Esophagus muscularis mucosa (tissue), 4 donors: ENCODE results near the gene N4BP2L1. TPM values are rescaled to one million over a fixed set of nuclear protein-coding genes. Genes with fewer than 3 reads are reported as not detected.

Experiments
- DNase-seq: peaks from one replicate; pipeline ENCODE4 v3.0.0-alpha.2; 2017; ENCODE audit errors: extremely low spot score
- H3K27ac ChIP-seq, 4 donors: fragments of 200-600 bp; sonication (generic); replicated peaks in 1 of 4; 1 replicate in 3 of 4; 2 replicates in 1 of 4; pipeline ENCODE4 v1.5.1; 2016 to 2019; ENCODE audit warnings: mild to moderate bottlenecking in 1 of 4
- H3K27me3 ChIP-seq, 4 donors: fragments of 200-600 bp; sonication (generic); one replicate each; pipeline versions ENCODE4 v1.5.1 to v1.6.0; 2016 to 2019
- H3K36me3 ChIP-seq, 4 donors: fragments of 200-600 bp; sonication (generic); one replicate each; pipeline ENCODE4 v1.5.1; 2016 to 2019
- H3K4me1 ChIP-seq, 4 donors: fragments of 200-600 bp; sonication (generic); one replicate each; pipeline ENCODE4 v1.5.1; 2016 to 2019
- H3K4me3 ChIP-seq, 4 donors: fragments of 200-600 bp; sonication (generic); 1 replicate in 2 of 4; 2 replicates in 2 of 4; pipeline ENCODE4 v1.5.1; 2016 to 2019; ENCODE audit warnings: mild to moderate bottlenecking in 4 of 4, moderate library complexity in 1 of 4
- H3K9me3 ChIP-seq, 4 donors: fragments of 200-600 bp; sonication (generic); 1 replicate in 3 of 4; 2 replicates in 1 of 4; pipeline ENCODE4 v1.5.1; 2016 to 2019
- CTCF ChIP-seq, 3 experiments: fragments of 200-600 bp in 2 of 3; fragments of 450-650 bp in 1 of 3; sonication (generic) in 2 of 3; IDR thresholded peaks; one replicate each; pipeline ENCODE4 v1.5.1; 2017 to 2019; ENCODE audit warnings: antibody characterized with exemption in 3 of 3, mild to moderate bottlenecking in 2 of 3, moderate library complexity in 1 of 3
- EP300 ChIP-seq: sonication (generic); formaldehyde crosslinking; IDR thresholded peaks from one replicate; pipeline ENCODE4 v1.6.1; 2017; ENCODE audit warnings: antibody characterized with exemption
- POLR2A ChIP-seq: fragments of 450-650 bp; IDR thresholded peaks from one replicate; pipeline ENCODE4 v1.6.1; 2017; ENCODE audit warnings: antibody characterized with exemption, moderate library complexity, mild to moderate bottlenecking, low read depth
- POLR2AphosphoS5 ChIP-seq, 2 donors: sonication (generic); formaldehyde crosslinking; IDR thresholded peaks; one replicate each; pipeline ENCODE4 v1.6.1; 2017; ENCODE audit warnings: antibody characterized with exemption in 2 of 2
- WGBS: methylation state at CpG from one replicate; pipeline ENCODE4 v1.1.5; 2018; 5-methylcytosine and 5-hydroxymethylcytosine counted together
- intact Hi-C: fragments of 100-400 bp; cut with DNase I; formaldehyde crosslinking; loops from one replicate; pipeline ENCODE4 v1.15.1; 2023
- total RNA-seq, 4 donors: library from RNA; depleted of rRNA; stranded (reverse); fragments of >200 nt; gene quantifications; one replicate each; pipeline versions ENCODE4 v1.1.0 to v1.2.1, GENCODE V29; 2016

N4BP2L1 gene
- total RNA-seq, 4 donors from 2014 or later: 9.0 to 19.6 (median 11.6) TPM

- Histone ChIP-seq H3K27me3 (no peaks in the 10 kb centered on the region), H3K4me1 (no peaks in the 10 kb centered on the region), H3K36me3 (no peaks in the 10 kb centered on the region), H3K9me3 (no peaks in the 10 kb centered on the region), H3K4me3 (no peak overlapping the region), H3K27ac (no peak overlapping the region)
- intact Hi-C loops: no loop called here
- 84% methylated on average over 4 of the region's 4 CpGs for WGBS
- TF ChIP-seq CTCF (IDR thresholded peaks at IDR 0.05) (no peak), POLR2AphosphoS5 (IDR thresholded peaks at IDR 0.05) (no peak), EP300 (no peak), POLR2A (no peak)
- no peak for DNase-seq
Measured at GRCh38 chr13:32391101-32391619, 36.8 kb downstream of the N4BP2L1 start.

DNA sequence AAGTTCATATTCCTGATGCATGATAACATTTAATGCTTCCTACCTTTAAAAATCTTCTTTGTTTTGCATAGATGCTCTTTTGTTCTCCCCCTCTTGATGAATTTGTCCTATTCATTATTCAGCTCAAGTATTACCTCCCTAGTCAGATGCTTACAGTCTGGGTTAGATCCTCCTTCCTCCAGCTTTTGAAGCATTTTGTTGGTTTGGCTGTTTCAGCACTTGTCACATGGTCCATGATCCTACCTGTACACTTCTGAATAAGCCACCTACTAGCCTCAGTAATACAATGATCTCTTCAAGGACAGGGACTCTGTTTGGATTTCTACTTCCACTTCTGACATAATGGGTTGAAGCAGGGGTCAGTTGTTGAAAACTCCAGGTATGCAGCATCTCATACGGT, 37.4 kb downstream of the N4BP2L1 start:
- Histone ChIP-seq H3K36me3 (no peaks in the 10 kb centered on the region), H3K27ac (no peak overlapping the region), H3K4me1 (no peaks in the 10 kb centered on the region), H3K9me3 (no peaks in the 10 kb centered on the region), H3K4me3 (no peak overlapping the region), H3K27me3 (no peaks in the 10 kb centered on the region)
- 80% methylated on average over 1 of the region's 1 CpG for WGBS
- no peak for DNase-seq
- intact Hi-C loops: no loop called here
- no peak for TF ChIP-seq EP300
- TF ChIP-seq POLR2AphosphoS5 (IDR thresholded peaks at IDR 0.05): no peak
- TF ChIP-seq CTCF (IDR thresholded peaks at IDR 0.05): no peak
- TF ChIP-seq POLR2A: no peak

DNA sequence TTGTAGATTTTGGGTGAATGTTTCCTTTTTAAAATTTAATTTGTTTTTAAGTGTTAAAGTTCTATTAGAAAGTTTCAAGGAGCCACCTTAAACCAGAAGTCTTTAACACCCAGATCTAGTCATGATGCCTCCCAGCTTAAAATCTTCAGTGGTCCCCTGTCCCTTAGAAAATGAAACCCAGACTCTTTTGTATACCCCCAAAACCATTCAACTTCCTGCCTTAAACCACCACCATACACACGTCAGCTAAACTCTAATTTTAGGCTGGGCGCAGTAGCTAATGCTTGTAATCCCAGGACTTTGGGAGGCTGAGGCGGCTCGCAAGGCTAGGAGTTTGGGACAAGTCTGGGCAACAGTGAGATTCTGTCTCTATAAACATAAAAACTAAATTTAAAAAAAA, 37.9 kb downstream of the N4BP2L1 start:
- 91% methylated on average over 4 of the region's 4 CpGs for WGBS
- Histone ChIP-seq H3K27me3 (no peaks in the 10 kb centered on the region), H3K36me3 (no peaks in the 10 kb centered on the region), H3K27ac (no peak overlapping the region), H3K9me3 (no peaks in the 10 kb centered on the region), H3K4me3 (no peak overlapping the region), H3K4me1 (no peaks in the 10 kb centered on the region)
- intact Hi-C loops: no loop called here
- TF ChIP-seq EP300 (no peak), POLR2AphosphoS5 (IDR thresholded peaks at IDR 0.05) (no peak), POLR2A (no peak), CTCF (IDR thresholded peaks at IDR 0.05) (no peak)
- DNase-seq: no peak

- no peaks in the 10 kb centered on the region for H3K4me1 ChIP-seq
- no peaks in the 10 kb centered on the region for H3K36me3 ChIP-seq
- H3K27ac ChIP-seq: no peak overlapping the region
- no peak for DNase-seq
- no peaks in the 10 kb centered on the region for H3K27me3 ChIP-seq
- intact Hi-C loops: loop anchor here (10.0 kb wide), 1 partner anchor 189 kb away; no protein-coding TSS in a partner anchor
- no peak for TF ChIP-seq CTCF (IDR thresholded peaks at IDR 0.05)
- no peak for TF ChIP-seq POLR2A
- no peak for TF ChIP-seq EP300
- TF ChIP-seq POLR2AphosphoS5 (IDR thresholded peaks at IDR 0.05): no peak
- no peak overlapping the region for H3K4me3 ChIP-seq
- H3K9me3 ChIP-seq: no peaks in the 10 kb centered on the region
Measured at GRCh38 chr13:32385410-32385809, 42.5 kb downstream of the N4BP2L1 start.

GRCh38 chr13:32384702-32385101, 43.2 kb downstream of the N4BP2L1 start:
- Histone ChIP-seq H3K27ac (no peak overlapping the region), H3K27me3 (no peaks in the 10 kb centered on the region), H3K36me3 (no peaks in the 10 kb centered on the region), H3K9me3 (no peaks in the 10 kb centered on the region), H3K4me1 (no peaks in the 10 kb centered on the region), H3K4me3 (no peak overlapping the region)
- TF ChIP-seq EP300 (no peak), CTCF (IDR thresholded peaks at IDR 0.05) (no peak), POLR2AphosphoS5 (IDR thresholded peaks at IDR 0.05) (no peak), POLR2A (no peak)
- WGBS: 91% methylated on average over 2 of the region's 2 CpGs
- no peak for DNase-seq
- intact Hi-C loops: loop anchor here (10.0 kb wide), 1 partner anchor 190 kb away; no protein-coding TSS in a partner anchor
